H9 (cell line): Measurements from ENCODE around the gene SPAG6. TPM values are rescaled to one million over a fixed set of nuclear protein-coding genes. Genes with fewer than 3 reads are reported as not detected.

Experiments used
- DNase-seq: peaks from one replicate; pipeline ENCODE4 v3.0.0-alpha.2; 2017
- H2AFZ ChIP-seq: one replicate; pipeline ENCODE4 v1.6.1; 2013; ENCODE audit warnings: mild to moderate bottlenecking, low read length, control low read depth, moderate library complexity
- H2AK5ac ChIP-seq: 2 replicates; pipeline ENCODE4 v1.6.1; 2013; ENCODE audit warnings: low read length, control low read depth, mixed read lengths; ENCODE audit not compliant: insufficient read length
- H2BK120ac ChIP-seq: one replicate; pipeline ENCODE4 v1.6.1; 2013; ENCODE audit warnings: low read depth, mild to moderate bottlenecking, low read length, control low read depth, inconsistent platforms; ENCODE audit not compliant: poor library complexity, severe bottlenecking
- H2BK12ac ChIP-seq: 2 replicates; pipeline ENCODE4 v1.6.1; 2013; ENCODE audit warnings: low read length, control low read depth, mixed read lengths, low read depth; ENCODE audit not compliant: insufficient read length
- H2BK15ac ChIP-seq: 2 replicates; pipeline ENCODE4 v1.6.1; 2013; ENCODE audit warnings: low read depth, low read length, control low read depth
- H2BK20ac ChIP-seq: one replicate; pipeline ENCODE4 v1.6.1; 2013; ENCODE audit warnings: low read depth, mild to moderate bottlenecking, low read length, control low read depth, inconsistent platforms; ENCODE audit not compliant: poor library complexity, severe bottlenecking
- H2BK5ac ChIP-seq: 2 replicates; pipeline ENCODE4 v1.6.1; 2013; ENCODE audit warnings: low read length, control low read depth, mixed read lengths; ENCODE audit not compliant: insufficient read length
- H3K14ac ChIP-seq: 2 replicates; pipeline ENCODE4 v1.6.1; 2013; ENCODE audit warnings: low read length, control low read depth; ENCODE audit not compliant: insufficient read depth
- H3K18ac ChIP-seq: 2 replicates; pipeline ENCODE4 v1.6.1; 2013; ENCODE audit warnings: low read depth, mild to moderate bottlenecking, mixed read lengths, low read length, control low read depth; ENCODE audit not compliant: insufficient read length
- H3K23ac ChIP-seq: 2 replicates; pipeline ENCODE4 v1.6.1; 2013; ENCODE audit warnings: low read length, control low read depth, mixed read lengths, low read depth; ENCODE audit not compliant: insufficient read length
- H3K23me2 ChIP-seq: 2 replicates; pipeline ENCODE4 v1.6.1; 2013; ENCODE audit warnings: low read depth, mild to moderate bottlenecking, mixed read lengths, low read length, control low read depth; ENCODE audit not compliant: insufficient read length, poor library complexity, severe bottlenecking
- H3K27ac ChIP-seq: 2 replicates; pipeline ENCODE4 v1.5.1; 2013; ENCODE audit warnings: low read length, control low read depth, mixed read lengths, low read depth; ENCODE audit not compliant: insufficient read length
- H3K27me3 ChIP-seq: 2 replicates; pipeline ENCODE4 v1.6.1; 2013; ENCODE audit warnings: low read length, control low read depth, inconsistent platforms; ENCODE audit not compliant: insufficient read depth
- H3K4ac ChIP-seq: 2 replicates; pipeline ENCODE4 v1.6.1; 2013; ENCODE audit warnings: low read depth, mild to moderate bottlenecking, control low read depth, inconsistent platforms, low read length, moderate library complexity
- H3K4me1 ChIP-seq: 2 replicates; pipeline ENCODE4 v1.6.1; 2013; ENCODE audit warnings: low read length, control low read depth, inconsistent platforms; ENCODE audit not compliant: insufficient read depth
- H3K4me2 ChIP-seq: 2 replicates; pipeline ENCODE4 v1.6.1; 2013; ENCODE audit warnings: low read length, control low read depth, mixed read lengths; ENCODE audit not compliant: insufficient read length, insufficient read depth
- H3K56ac ChIP-seq: 2 replicates; pipeline ENCODE4 v1.6.1; 2013; ENCODE audit warnings: low read depth, mild to moderate bottlenecking, mixed read lengths, low read length, control low read depth; ENCODE audit not compliant: insufficient read length
- H3K79me1 ChIP-seq: 2 replicates; pipeline ENCODE4 v1.6.1; 2013; ENCODE audit warnings: low read depth, mild to moderate bottlenecking, moderate library complexity, low read length, control low read depth, inconsistent platforms; ENCODE audit not compliant: insufficient read depth, poor library complexity, severe bottlenecking
- H3K79me2 ChIP-seq: 2 replicates; pipeline ENCODE4 v1.6.1; 2013; ENCODE audit warnings: low read length, control low read depth, inconsistent platforms; ENCODE audit not compliant: insufficient read depth
- H3K9ac ChIP-seq: 2 replicates; pipeline ENCODE4 v1.6.1; 2013; ENCODE audit warnings: low read length, control low read depth, mixed read lengths; ENCODE audit not compliant: insufficient read length; ENCODE audit errors: extremely low read depth
- H3K9me3 ChIP-seq: one replicate; pipeline ENCODE4 v1.6.1; 2013; ENCODE audit warnings: low read depth, low read length, inconsistent platforms; ENCODE audit not compliant: control insufficient read depth
- H3T11ph ChIP-seq: one replicate; pipeline ENCODE4 v1.6.1; 2013; ENCODE audit warnings: mild to moderate bottlenecking, low read length, control low read depth, inconsistent platforms
- H4K20me1 ChIP-seq: one replicate; pipeline ENCODE4 v1.6.1; 2013; ENCODE audit not compliant: control insufficient read depth, insufficient read length, insufficient read depth
- H4K5ac ChIP-seq: 2 replicates; pipeline ENCODE4 v1.6.1; 2013; ENCODE audit warnings: low read depth, mild to moderate bottlenecking, mixed read lengths, low read length, control low read depth; ENCODE audit not compliant: insufficient read length
- H4K8ac ChIP-seq: replicated peaks from 2 replicates; pipeline ENCODE4 v1.6.1; 2013; ENCODE audit warnings: low read length, control low read depth, mixed read lengths, low read depth; ENCODE audit not compliant: insufficient read length
- H4K91ac ChIP-seq: 2 replicates; pipeline ENCODE4 v1.6.1; 2013; ENCODE audit warnings: low read depth, mild to moderate bottlenecking, moderate library complexity, mixed read lengths, low read length, control low read depth; ENCODE audit not compliant: insufficient read length
- H3K27ac Mint-ChIP-seq, 3 experiments: 2 replicates in 2 of 3; 3 replicates in 1 of 3; pipeline ENCODE4 v1.8.0; 2020 to 2021; ENCODE audit warnings: mixed read lengths in 3 of 3, mild to moderate bottlenecking in 1 of 3, moderate library complexity in 1 of 3
- H3K27me3 Mint-ChIP-seq: 2 replicates; pipeline ENCODE4 v1.8.0; 2021; ENCODE audit warnings: low read depth, mild to moderate bottlenecking, moderate library complexity, mixed read lengths
- H3K36me3 Mint-ChIP-seq, 3 experiments: 2 replicates in 2 of 3; 3 replicates in 1 of 3; pipeline ENCODE4 v1.8.0; 2020 to 2021; ENCODE audit warnings: low read depth in 3 of 3, mixed read lengths in 3 of 3; ENCODE audit not compliant: insufficient read depth in 1 of 3
- H3K4me1 Mint-ChIP-seq, 2 experiments: 2 replicates each; pipeline ENCODE4 v1.8.0; 2020; ENCODE audit warnings: mixed read lengths in 2 of 2
- H3K4me3 Mint-ChIP-seq, 2 experiments: 2 replicates in 1 of 2; 3 replicates in 1 of 2; pipeline ENCODE4 v1.8.0; 2020 to 2021; ENCODE audit warnings: mild to moderate bottlenecking in 2 of 2, mixed read lengths in 2 of 2, moderate library complexity in 1 of 2
- H3K9me3 Mint-ChIP-seq, 2 experiments: 2 replicates in 1 of 2; 3 replicates in 1 of 2; pipeline ENCODE4 v1.8.0; 2020; ENCODE audit warnings: mild to moderate bottlenecking in 2 of 2, mixed read lengths in 2 of 2, moderate library complexity in 1 of 2
- CTCF ChIP-seq: fragments of 200-600 bp; sonication (generic); conservative IDR thresholded peaks from 3 replicates; pipeline ENCODE4 v1.8.0; 2021; ENCODE audit warnings: antibody characterized with exemption, mild to moderate bottlenecking
- WGBS: extraction: QIAGEN DNeasy Blood & Tissue Kit; methylation state at CpG from one replicate; pipeline ENCODE4 v1.1.7; 2013; ENCODE audit warnings: missing lambda C conversion rate, low lambda C conversion rate, mixed read lengths; ENCODE audit not compliant: insufficient read length; ENCODE audit errors: extremely low coverage; 5-methylcytosine and 5-hydroxymethylcytosine counted together
- total RNA-seq: library from RNA; stranded (reverse); gene quantifications from 2 replicates; pipeline ENCODE4 v1.2.1, GENCODE V29; 2021

Gene SPAG6
- total RNA-seq, 1 experiment from 2014 or later = 0.24 TPM

- Histone ChIP-seq H3K23ac (no peak overlapping the region), H3K27ac (no peak overlapping the region), H3K9me3 (no peaks in the 10 kb centered on the region), H2BK15ac (no peak overlapping the region), H3K23me2 (peaks cover 9% of the 10 kb centered on the region), H3K56ac (no peak overlapping the region), H4K91ac (no peak overlapping the region), H2BK12ac (no peak overlapping the region), H3K27me3 (peaks cover 18% of the 10 kb centered on the region), H4K5ac (no peak overlapping the region), H3K9ac (no peak overlapping the region), H2AK5ac (no peak overlapping the region), H2BK5ac (no peak overlapping the region), H3K4me2 (no peak overlapping the region), H2BK120ac (no peak overlapping the region), H4K8ac (no peak overlapping the region), H3K14ac (no peak overlapping the region), H4K20me1 (no peaks in the 10 kb centered on the region), H2BK20ac (no peak overlapping the region), H3K4me1 (peaks cover 4% of the 10 kb centered on the region; the same call in 1 of the 2 replicates), H3K18ac (no peak overlapping the region), H3T11ph (no peak overlapping the region), H3K79me2 (no peaks in the 10 kb centered on the region), H3K4ac (no peak overlapping the region), H3K79me1 (no peaks in the 10 kb centered on the region), H2AFZ (no peak overlapping the region)
- DNase-seq = no peak
- Mint-ChIP-seq H3K36me3 (no peaks in the 10 kb centered on the region; a peak in 1 of 7 replicates), H3K27ac (no peak overlapping the region), H3K27me3 (peaks cover 72% of the 10 kb centered on the region), H3K4me1 (peaks cover 0 to 11% of the 10 kb centered on the region in 2 experiments; a peak in 2 of 4 replicates), H3K4me3 (no peak overlapping the region), H3K9me3 (peaks cover 0 to 3% of the 10 kb centered on the region in 2 experiments; a peak in 3 of 5 replicates)
- TF ChIP-seq CTCF = no peak
- no CpG with 5 or more reads among the region's 1 CpG for WGBS
Measured at GRCh38 chr10:22349755-22350154, 4.5 kb downstream of the SPAG6 start.
